HepG2 (cell line): Measurements from ENCODE around the gene PTCD3. TPM values are rescaled to one million over a fixed set of nuclear protein-coding genes. Genes with fewer than 3 reads are reported as not detected.

Experiments used
- AHR ChIP-seq: IDR thresholded peaks from 2 replicates; pipeline ENCODE4 v1.6.1; 2018; ENCODE audit warnings: missing genetic modification reagents, missing compliant biosample characterization
- CENPX ChIP-seq: sonication (generic); formaldehyde crosslinking; IDR thresholded peaks from 2 replicates; pipeline ENCODE4 v1.9.0; 2021; ENCODE audit warnings: mild to moderate bottlenecking, missing genetic modification reagents, moderate library complexity
- DPF2 ChIP-seq: sonication (generic); formaldehyde crosslinking; IDR thresholded peaks from 2 replicates; pipeline ENCODE4 v1.4.0; 2020; ENCODE audit warnings: mild to moderate bottlenecking, low read depth, missing genetic modification reagents, borderline replicate concordance
- MIER2 ChIP-seq: IDR thresholded peaks from 2 replicates; pipeline ENCODE4 v1.6.1; 2016; ENCODE audit warnings: missing biosample characterization, missing genetic modification reagents
- NAIF1 ChIP-seq: sonication (generic); formaldehyde crosslinking; IDR thresholded peaks from 2 replicates; pipeline ENCODE4 v1.5.0; 2020; ENCODE audit warnings: mild to moderate bottlenecking, missing genetic modification reagents, borderline replicate concordance
- NFE2 ChIP-seq: sonication (generic); formaldehyde crosslinking; IDR thresholded peaks from 2 replicates; pipeline ENCODE4 v1.4.0; 2020; ENCODE audit warnings: missing genetic modification reagents
- PHB2 ChIP-seq: fragments of 450-650 bp; IDR thresholded peaks from 2 replicates; pipeline ENCODE4 v1.6.1; 2018; ENCODE audit not compliant: partially characterized antibody
- RAD21 ChIP-seq: fragments of 450-650 bp; formaldehyde crosslinking; IDR thresholded peaks from 2 replicates; pipeline ENCODE4 v1.5.0; 2020; ENCODE audit warnings: mild to moderate bottlenecking
- TMF1 ChIP-seq: sonication (generic); formaldehyde crosslinking; IDR thresholded peaks from 2 replicates; pipeline ENCODE4 v1.8.1; 2022; ENCODE audit warnings: low read depth, missing genetic modification reagents
- WIZ ChIP-seq: sonication (generic); formaldehyde crosslinking; IDR thresholded peaks from 2 replicates; pipeline ENCODE4 v1.5.1; 2020; ENCODE audit warnings: mild to moderate bottlenecking, missing genetic modification reagents
- ZFP62 ChIP-seq: sonication (generic); formaldehyde crosslinking; IDR thresholded peaks from 2 replicates; pipeline ENCODE4 v1.4.0; 2020; ENCODE audit warnings: missing genetic modification reagents
- ZMYM3 ChIP-seq: sonication (generic); formaldehyde crosslinking; IDR thresholded peaks from 2 replicates; pipeline ENCODE4 v1.5.1; 2020; ENCODE audit warnings: mild to moderate bottlenecking, missing genetic modification reagents
- ZNF546 ChIP-seq: sonication (generic); formaldehyde crosslinking; conservative IDR thresholded peaks from 2 replicates; pipeline ENCODE4 v1.8.1; 2023; ENCODE audit warnings: mild to moderate bottlenecking, missing genetic modification reagents
- ZNF605 ChIP-seq: sonication (generic); formaldehyde crosslinking; IDR thresholded peaks from 2 replicates; pipeline ENCODE4 v1.8.0; 2022; ENCODE audit warnings: mild to moderate bottlenecking, missing genetic modification reagents
- ZNF691 ChIP-seq: sonication (generic); formaldehyde crosslinking; IDR thresholded peaks from 2 replicates; pipeline ENCODE4 v1.4.0; 2020; ENCODE audit warnings: missing genetic modification reagents, low read depth, mild to moderate bottlenecking, borderline replicate concordance
- ZNF768 ChIP-seq: sonication (generic); formaldehyde crosslinking; IDR thresholded peaks from 2 replicates; pipeline ENCODE4 v1.4.0; 2020; ENCODE audit warnings: missing genetic modification reagents
- polyA plus RNA-seq, 8 experiments: library from polyadenylated mRNA; depleted of rRNA in 3 of 8; stranded (reverse) in 7 of 8; unstranded in 1 of 8; fragments of >200 nt; fragmentation: Illumina TruSeq in 4 of 8; extraction: Trizol in 4 of 8; gene quantifications; 2 replicates each; pipeline versions ENCODE4 v1.2.1 to v1.2.3, GENCODE V29; 2011 to 2016; ENCODE audit warnings: low read depth in 4 of 8, missing spikeins in 1 of 8, mixed read lengths in 1 of 8; ENCODE audit not compliant: insufficient read depth in 1 of 8
- total RNA-seq, 5 experiments: library from RNA; depleted of rRNA; stranded (reverse); fragments of >200 nt; fragmentation: Illumina TruSeq; extraction: Trizol; gene quantifications; 2 replicates each; pipeline ENCODE4 v1.2.3, GENCODE V29; 2016; ENCODE audit warnings: low read depth in 1 of 5
- TF ChIP-seq, protein P1 (sequence below): IDR thresholded peaks from 2 replicates; pipeline ENCODE4 v1.6.1; 2016; ENCODE audit warnings: low read depth, missing genetic modification reagents, missing compliant biosample characterization
- TF ChIP-seq, protein P2 (sequence below): sonication (generic); formaldehyde crosslinking; IDR thresholded peaks from 2 replicates; pipeline ENCODE4 v1.5.1; 2020; ENCODE audit warnings: mild to moderate bottlenecking, moderate library complexity, missing genetic modification reagents
- TF ChIP-seq, protein P3 (sequence below): sonication (generic); formaldehyde crosslinking; IDR thresholded peaks from 2 replicates; pipeline ENCODE4 v1.4.0; 2020; ENCODE audit warnings: missing genetic modification reagents, mild to moderate bottlenecking, borderline replicate concordance

Gene PTCD3
- total and polyA plus RNA-seq, 2 of the 13 experiments (the other 11 are each of a cell fraction or from before 2014, with no cell fraction given), result 124 to 309 TPM

DNA sequence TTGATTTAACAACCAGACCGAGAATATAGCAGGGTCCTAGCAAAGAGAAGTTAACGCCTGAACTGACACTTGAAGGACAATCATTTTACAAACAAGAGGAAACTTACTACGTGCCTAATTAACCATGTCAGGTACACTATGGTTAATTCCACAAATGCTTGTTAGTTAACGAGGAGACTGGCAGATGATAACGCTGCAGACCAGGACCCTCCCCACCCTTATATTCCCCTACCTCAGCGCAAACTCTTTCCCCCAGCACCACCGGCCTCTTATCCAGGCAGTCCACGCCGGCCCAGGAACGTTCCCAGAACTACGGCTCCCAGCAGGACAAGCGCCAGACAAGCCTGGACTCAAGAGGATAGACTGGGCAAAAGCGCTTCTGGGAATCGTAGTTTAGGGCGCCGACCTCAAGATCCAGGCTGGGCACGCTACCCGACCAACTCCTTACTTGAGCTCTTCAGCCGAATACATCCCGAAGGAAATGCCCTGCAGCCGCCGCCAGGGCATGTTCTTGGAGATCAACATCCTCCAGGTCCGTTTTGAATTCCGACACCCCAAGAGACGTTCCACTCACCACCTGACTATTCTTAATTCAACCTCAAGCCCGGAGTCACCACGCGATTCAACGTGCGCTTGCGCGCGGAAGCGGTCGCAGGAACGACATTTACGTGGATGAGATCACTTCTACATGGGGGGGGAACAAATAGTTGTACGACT lies 625 bp upstream of the PTCD3 start, which contains the start of gene POLR1A (continued):
- no peak for TF ChIP-seq PHB2
- TF ChIP-seq AHR, result peak; percentile 42; the same call in 1 of the 2 replicates
- peak; percentile 96; the same call in 1 of the 2 replicates for TF ChIP-seq ZNF605 (CRISPR knock-in tag)
- peak; percentile 68; the same call in 1 of the 2 replicates for TF ChIP-seq ZFP62 (CRISPR knock-in tag)
- TF ChIP-seq NAIF1 (CRISPR knock-in tag), result peak; percentile 99; the same call in 1 of the 2 replicates
- no peak for TF ChIP-seq NFE2 (CRISPR knock-in tag)
- no peak for TF ChIP-seq ZNF691 (CRISPR knock-in tag)
- TF ChIP-seq CENPX (CRISPR knock-in tag), result no peak
- peak; percentile 88 for TF ChIP-seq WIZ
- TF ChIP-seq ZNF546 (CRISPR knock-in tag), result no peak
- TF ChIP-seq, protein P1, sequence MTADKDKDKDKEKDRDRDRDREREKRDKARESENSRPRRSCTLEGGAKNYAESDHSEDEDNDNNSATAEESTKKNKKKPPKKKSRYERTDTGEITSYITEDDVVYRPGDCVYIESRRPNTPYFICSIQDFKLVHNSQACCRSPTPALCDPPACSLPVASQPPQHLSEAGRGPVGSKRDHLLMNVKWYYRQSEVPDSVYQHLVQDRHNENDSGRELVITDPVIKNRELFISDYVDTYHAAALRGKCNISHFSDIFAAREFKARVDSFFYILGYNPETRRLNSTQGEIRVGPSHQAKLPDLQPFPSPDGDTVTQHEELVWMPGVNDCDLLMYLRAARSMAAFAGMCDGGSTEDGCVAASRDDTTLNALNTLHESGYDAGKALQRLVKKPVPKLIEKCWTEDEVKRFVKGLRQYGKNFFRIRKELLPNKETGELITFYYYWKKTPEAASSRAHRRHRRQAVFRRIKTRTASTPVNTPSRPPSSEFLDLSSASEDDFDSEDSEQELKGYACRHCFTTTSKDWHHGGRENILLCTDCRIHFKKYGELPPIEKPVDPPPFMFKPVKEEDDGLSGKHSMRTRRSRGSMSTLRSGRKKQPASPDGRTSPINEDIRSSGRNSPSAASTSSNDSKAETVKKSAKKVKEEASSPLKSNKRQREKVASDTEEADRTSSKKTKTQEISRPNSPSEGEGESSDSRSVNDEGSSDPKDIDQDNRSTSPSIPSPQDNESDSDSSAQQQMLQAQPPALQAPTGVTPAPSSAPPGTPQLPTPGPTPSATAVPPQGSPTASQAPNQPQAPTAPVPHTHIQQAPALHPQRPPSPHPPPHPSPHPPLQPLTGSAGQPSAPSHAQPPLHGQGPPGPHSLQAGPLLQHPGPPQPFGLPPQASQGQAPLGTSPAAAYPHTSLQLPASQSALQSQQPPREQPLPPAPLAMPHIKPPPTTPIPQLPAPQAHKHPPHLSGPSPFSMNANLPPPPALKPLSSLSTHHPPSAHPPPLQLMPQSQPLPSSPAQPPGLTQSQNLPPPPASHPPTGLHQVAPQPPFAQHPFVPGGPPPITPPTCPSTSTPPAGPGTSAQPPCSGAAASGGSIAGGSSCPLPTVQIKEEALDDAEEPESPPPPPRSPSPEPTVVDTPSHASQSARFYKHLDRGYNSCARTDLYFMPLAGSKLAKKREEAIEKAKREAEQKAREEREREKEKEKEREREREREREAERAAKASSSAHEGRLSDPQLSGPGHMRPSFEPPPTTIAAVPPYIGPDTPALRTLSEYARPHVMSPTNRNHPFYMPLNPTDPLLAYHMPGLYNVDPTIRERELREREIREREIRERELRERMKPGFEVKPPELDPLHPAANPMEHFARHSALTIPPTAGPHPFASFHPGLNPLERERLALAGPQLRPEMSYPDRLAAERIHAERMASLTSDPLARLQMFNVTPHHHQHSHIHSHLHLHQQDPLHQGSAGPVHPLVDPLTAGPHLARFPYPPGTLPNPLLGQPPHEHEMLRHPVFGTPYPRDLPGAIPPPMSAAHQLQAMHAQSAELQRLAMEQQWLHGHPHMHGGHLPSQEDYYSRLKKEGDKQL (CRISPR knock-in tag), result no peak
- TF ChIP-seq, protein P2, sequence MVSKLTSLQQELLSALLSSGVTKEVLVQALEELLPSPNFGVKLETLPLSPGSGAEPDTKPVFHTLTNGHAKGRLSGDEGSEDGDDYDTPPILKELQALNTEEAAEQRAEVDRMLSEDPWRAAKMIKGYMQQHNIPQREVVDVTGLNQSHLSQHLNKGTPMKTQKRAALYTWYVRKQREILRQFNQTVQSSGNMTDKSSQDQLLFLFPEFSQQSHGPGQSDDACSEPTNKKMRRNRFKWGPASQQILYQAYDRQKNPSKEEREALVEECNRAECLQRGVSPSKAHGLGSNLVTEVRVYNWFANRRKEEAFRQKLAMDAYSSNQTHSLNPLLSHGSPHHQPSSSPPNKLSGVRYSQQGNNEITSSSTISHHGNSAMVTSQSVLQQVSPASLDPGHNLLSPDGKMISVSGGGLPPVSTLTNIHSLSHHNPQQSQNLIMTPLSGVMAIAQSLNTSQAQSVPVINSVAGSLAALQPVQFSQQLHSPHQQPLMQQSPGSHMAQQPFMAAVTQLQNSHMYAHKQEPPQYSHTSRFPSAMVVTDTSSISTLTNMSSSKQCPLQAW (CRISPR knock-in tag), result no peak
- TF ChIP-seq TMF1 (CRISPR knock-in tag), result no peak
- TF ChIP-seq RAD21, result no peak
- TF ChIP-seq MIER2 (CRISPR knock-in tag), result no peak
- no peak for TF ChIP-seq ZMYM3
- TF ChIP-seq, protein P3, sequence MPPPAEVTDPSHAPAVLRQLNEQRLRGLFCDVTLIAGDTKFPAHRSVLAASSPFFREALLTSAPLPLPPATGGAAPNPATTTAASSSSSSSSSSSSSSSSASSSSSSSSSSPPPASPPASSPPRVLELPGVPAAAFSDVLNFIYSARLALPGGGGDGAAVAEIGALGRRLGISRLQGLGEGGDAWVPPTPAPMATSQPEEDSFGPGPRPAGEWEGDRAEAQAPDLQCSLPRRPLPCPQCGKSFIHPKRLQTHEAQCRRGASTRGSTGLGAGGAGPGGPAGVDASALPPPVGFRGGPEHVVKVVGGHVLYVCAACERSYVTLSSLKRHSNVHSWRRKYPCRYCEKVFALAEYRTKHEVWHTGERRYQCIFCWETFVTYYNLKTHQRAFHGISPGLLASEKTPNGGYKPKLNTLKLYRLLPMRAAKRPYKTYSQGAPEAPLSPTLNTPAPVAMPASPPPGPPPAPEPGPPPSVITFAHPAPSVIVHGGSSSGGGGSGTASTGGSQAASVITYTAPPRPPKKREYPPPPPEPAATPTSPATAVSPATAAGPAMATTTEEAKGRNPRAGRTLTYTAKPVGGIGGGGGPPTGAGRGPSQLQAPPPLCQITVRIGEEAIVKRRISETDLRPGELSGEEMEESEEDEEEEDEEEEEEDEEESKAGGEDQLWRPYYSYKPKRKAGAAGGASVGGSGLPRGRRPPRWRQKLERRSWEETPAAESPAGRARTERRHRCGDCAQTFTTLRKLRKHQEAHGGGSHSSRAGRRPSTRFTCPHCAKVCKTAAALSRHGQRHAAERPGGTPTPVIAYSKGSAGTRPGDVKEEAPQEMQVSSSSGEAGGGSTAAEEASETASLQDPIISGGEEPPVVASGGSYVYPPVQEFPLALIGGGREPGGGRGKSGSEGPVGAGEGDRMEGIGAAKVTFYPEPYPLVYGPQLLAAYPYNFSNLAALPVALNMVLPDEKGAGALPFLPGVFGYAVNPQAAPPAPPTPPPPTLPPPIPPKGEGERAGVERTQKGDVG (CRISPR knock-in tag), result no peak
- no peak for TF ChIP-seq ZNF768 (CRISPR knock-in tag)
- TF ChIP-seq DPF2 (CRISPR knock-in tag), result no peak
